Measurements from ENCODE around the gene TNP2. TPM values are rescaled to one million over a fixed set of nuclear protein-coding genes. Genes with fewer than 3 reads are reported as not detected.

TNP2 gene
- total and polyA plus RNA-seq, 8 donors: not detected

- Histone ChIP-seq H3K36me3 (no peaks in the 10 kb centered on the region), H3K4me1 (peaks cover 3 to 17% (median 11%) of the 10 kb centered on the region in 3 donors), H3K4me3 (peak within 1 kb of the TSS; percentile 59 to 83 (median 72)), H3K27me3 (no peaks in the 10 kb centered on the region), H3K27ac (peak within 1 kb of the TSS; percentile 82 to 97 (median 90)), H3K9me3 (no peaks in the 10 kb centered on the region)
- WGBS, 2 donors: 0 to 1% methylated on average over 47 to 100 of the region's 100 CpGs
- DNase-seq (peak; percentile 79 to 94 (median 88)), FAIRE-seq (no peak), ATAC-seq (peak; percentile 80 to 87 (median 84))
- TF ChIP-seq, protein P1, sequence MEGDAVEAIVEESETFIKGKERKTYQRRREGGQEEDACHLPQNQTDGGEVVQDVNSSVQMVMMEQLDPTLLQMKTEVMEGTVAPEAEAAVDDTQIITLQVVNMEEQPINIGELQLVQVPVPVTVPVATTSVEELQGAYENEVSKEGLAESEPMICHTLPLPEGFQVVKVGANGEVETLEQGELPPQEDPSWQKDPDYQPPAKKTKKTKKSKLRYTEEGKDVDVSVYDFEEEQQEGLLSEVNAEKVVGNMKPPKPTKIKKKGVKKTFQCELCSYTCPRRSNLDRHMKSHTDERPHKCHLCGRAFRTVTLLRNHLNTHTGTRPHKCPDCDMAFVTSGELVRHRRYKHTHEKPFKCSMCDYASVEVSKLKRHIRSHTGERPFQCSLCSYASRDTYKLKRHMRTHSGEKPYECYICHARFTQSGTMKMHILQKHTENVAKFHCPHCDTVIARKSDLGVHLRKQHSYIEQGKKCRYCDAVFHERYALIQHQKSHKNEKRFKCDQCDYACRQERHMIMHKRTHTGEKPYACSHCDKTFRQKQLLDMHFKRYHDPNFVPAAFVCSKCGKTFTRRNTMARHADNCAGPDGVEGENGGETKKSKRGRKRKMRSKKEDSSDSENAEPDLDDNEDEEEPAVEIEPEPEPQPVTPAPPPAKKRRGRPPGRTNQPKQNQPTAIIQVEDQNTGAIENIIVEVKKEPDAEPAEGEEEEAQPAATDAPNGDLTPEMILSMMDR (IDR thresholded peaks at IDR 0.05): peak; percentile 81 to 95 (median 90)
- intact Hi-C loops (cut with DNase I): loop anchor here in 1 of 3 donors (5.0 kb wide), 1 partner anchor 284 kb away; no protein-coding TSS in a partner anchor
Observed at GRCh38 chr16:11255737-11256660, 13.1 kb downstream of the TNP2 start, which contains the start of gene SOCS1. SOCS1 (minus strand) TSS chr16:11256204; CDS start chr16:11255478, 726 bp downstream.

DNA sequence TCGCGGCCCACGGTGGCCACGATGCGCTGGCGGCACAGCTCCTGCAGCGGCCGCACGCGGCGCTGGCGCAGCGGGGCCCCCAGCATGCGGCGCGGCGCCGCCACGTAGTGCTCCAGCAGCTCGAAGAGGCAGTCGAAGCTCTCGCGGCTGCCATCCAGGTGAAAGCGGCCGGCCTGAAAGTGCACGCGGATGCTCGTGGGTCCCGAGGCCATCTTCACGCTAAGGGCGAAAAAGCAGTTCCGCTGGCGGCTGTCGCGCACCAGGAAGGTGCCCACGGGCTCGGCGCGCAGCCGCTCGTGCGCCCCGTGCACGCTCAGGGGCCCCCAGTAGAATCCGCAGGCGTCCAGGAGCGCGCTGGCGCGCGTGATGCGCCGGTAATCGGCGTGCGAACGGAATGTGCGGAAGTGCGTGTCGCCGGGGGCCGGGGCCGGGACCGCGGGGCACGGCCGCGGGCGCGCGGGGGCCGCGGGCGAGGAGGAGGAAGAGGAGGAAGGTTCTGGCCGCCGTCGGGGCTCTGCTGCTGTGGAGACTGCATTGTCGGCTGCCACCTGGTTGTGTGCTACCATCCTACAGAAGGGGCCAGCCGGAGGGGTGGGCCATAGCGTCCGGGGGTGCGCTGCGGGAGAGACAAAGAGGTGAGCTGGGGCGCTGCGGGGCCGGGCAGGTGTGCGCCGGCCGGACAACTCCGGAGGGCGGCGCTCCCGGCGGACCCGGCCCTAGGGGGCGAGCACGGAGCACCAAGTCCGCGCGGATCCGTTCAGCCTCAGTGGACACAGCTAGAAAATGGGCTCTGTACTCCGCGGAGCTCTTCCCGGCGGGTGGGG is 14.0 kb downstream of the TNP2 start:
- TF ChIP-seq, protein P1 (IDR thresholded peaks at IDR 0.05): no peak
- intact Hi-C loops (cut with DNase I): loop anchor here in 2 of 3 donors (5.0 kb wide), 2 partner anchors 283 to 288 kb away; no protein-coding TSS in a partner anchor
- Histone ChIP-seq H3K36me3 (no peaks in the 10 kb centered on the region), H3K4me3 (peak overlapping the region; percentile 59 to 83 (median 72)), H3K27ac (peak overlapping the region; percentile 82 to 97 (median 90)), H3K9me3 (no peaks in the 10 kb centered on the region), H3K4me1 (peaks cover 3 to 17% (median 11%) of the 10 kb centered on the region in 3 donors), H3K27me3 (no peaks in the 10 kb centered on the region)
- FAIRE-seq (no peak), DNase-seq (peak in 5 of 6 donors; percentile 27 to 79 (median 52)), ATAC-seq (peak in 2 of 4 donors; percentile 19 to 34)
- WGBS, 2 donors: 4 to 5% methylated on average over 93 to 105 of the region's 105 CpGs

DNA sequence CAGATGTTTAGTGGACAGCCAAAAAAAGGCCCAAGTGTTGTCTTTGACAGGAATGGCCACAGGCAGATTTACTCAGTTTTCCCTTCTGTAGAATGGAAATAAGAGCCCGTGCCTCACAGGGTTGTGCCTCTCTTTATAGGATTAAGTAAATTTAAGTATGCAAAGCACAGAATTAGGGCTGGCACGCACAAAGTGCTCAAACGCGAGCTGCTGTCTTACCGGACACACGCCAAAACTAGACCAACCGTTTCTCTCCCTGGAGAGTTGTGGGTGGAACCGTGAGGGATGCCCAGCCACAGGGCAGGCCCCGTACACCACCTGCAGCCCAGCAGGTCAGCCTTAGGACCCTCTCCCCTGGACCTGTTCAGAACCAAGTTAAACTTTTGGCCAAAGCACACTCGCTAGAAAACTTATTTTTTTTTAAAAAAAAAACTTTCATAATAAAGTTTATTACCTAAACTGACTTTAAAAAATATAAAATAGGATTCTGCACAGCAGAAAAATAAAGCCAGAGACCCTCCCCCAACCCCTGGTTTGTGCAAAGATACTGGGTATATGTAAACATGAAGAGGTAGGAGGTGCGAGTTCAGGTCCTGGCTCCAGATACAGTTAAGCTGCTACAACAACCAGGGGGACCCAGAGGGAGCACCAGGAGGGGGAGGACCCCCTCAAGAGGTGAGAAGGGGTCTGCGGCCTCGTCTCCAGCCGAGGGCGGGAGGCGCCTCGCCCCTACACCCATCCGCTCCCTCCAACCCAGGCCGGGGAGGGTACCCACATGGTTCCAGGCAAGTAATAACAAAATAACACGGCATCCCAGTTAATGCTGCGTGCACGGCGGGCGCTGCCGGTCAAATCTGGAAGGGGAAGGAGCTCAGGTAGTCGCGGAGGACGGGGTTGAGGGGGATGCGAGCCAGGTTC is 14.9 kb downstream of the TNP2 start:
- DNase-seq (peak in 1 of 6 donors; percentile 33), ATAC-seq (no peak), FAIRE-seq (no peak)
- 76 to 77% methylated on average over 21 to 29 of the region's 29 CpGs for WGBS, 2 donors
- H3K27ac ChIP-seq: no peak overlapping the region
- intact Hi-C loops (cut with DNase I): loop anchor here in 1 of 3 donors (5.0 kb wide), 1 partner anchor 287 kb away; no protein-coding TSS in a partner anchor
- H3K4me3 ChIP-seq: peak overlapping the region in 3 of 4 donors; percentile 59 to 73 (median 72)
- TF ChIP-seq, protein P1 (IDR thresholded peaks at IDR 0.05): no peak
- H3K9me3 ChIP-seq: no peaks in the 10 kb centered on the region
- H3K27me3 ChIP-seq: no peaks in the 10 kb centered on the region
- peaks cover 2 to 15% (median 7%) of the 10 kb centered on the region in 3 donors for H3K4me1 ChIP-seq
- H3K36me3 ChIP-seq: no peaks in the 10 kb centered on the region
